ENCODE data around the gene PLXND1.

The PLXND1 gene

DNA sequence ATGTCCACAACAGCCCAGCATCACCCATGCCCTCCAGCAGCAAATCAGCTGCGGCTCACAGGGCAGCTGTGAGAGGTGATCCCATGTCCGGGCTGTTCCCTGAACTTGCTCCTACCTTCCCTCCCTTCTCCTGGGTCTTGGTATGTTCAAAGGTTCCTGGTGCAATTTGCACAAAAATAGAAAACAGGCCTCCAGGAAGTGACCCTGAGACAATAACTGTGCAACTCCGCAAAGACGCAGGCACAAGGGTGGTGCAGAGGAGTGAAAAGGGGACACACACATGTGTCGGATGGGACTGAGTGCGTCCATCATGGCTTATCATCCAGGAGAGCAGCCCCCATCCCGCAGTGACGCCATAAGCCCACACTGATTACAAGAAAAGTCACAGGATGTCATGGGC is 16.3 kb downstream of the PLXND1 start:
- DNase-seq (ENCODE audit: low read depth in 1 of 2, low spot score in 1 of 2), result no peak
- TF ChIP-seq GABPA (IDR thresholded peaks at IDR 0.05; ENCODE audit: low read depth) (no peak), POLR2AphosphoS5 (IDR thresholded peaks at IDR 0.05; ENCODE audit: low read depth) (no peak), SPI1 (IDR thresholded peaks at IDR 0.05; ENCODE audit: borderline replicate concordance, low read depth) (no peak), REST (IDR thresholded peaks at IDR 0.05; ENCODE audit: insufficient replicate concordance, low read depth) (no peak)
- TF ChIP-seq, protein P1, sequence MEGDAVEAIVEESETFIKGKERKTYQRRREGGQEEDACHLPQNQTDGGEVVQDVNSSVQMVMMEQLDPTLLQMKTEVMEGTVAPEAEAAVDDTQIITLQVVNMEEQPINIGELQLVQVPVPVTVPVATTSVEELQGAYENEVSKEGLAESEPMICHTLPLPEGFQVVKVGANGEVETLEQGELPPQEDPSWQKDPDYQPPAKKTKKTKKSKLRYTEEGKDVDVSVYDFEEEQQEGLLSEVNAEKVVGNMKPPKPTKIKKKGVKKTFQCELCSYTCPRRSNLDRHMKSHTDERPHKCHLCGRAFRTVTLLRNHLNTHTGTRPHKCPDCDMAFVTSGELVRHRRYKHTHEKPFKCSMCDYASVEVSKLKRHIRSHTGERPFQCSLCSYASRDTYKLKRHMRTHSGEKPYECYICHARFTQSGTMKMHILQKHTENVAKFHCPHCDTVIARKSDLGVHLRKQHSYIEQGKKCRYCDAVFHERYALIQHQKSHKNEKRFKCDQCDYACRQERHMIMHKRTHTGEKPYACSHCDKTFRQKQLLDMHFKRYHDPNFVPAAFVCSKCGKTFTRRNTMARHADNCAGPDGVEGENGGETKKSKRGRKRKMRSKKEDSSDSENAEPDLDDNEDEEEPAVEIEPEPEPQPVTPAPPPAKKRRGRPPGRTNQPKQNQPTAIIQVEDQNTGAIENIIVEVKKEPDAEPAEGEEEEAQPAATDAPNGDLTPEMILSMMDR (IDR thresholded peaks at IDR 0.05; ENCODE audit: insufficient read depth, low read length), result no peak
- Histone ChIP-seq H3K27ac (replicated peaks) (no peak overlapping the region), H3K27me3 (ENCODE audit: insufficient read depth, poor library complexity, severe bottlenecking) (no peaks in the 10 kb centered on the region), H3K4me3 (replicated peaks; ENCODE audit: insufficient read depth, low read length) (no peak overlapping the region)

GRCh38 chr3:129587566-129588210 is 18.8 kb downstream of the PLXND1 start:
- no peak for DNase-seq (ENCODE audit: low read depth in 1 of 2, low spot score in 1 of 2)

GRCh38 chr3:129586746-129587430 is 19.6 kb downstream of the PLXND1 start:
- no peak overlapping the region for H3K4me3 ChIP-seq (replicated peaks; ENCODE audit: insufficient read depth, low read length)
- no peak overlapping the region for H3K27ac ChIP-seq (replicated peaks)
- no peaks in the 10 kb centered on the region for H3K27me3 ChIP-seq (ENCODE audit: insufficient read depth, poor library complexity, severe bottlenecking)
- TF ChIP-seq GABPA (IDR thresholded peaks at IDR 0.05; ENCODE audit: low read depth) (no peak), REST (IDR thresholded peaks at IDR 0.05; ENCODE audit: insufficient replicate concordance, low read depth) (no peak), SPI1 (IDR thresholded peaks at IDR 0.05; ENCODE audit: borderline replicate concordance, low read depth) (no peak), POLR2AphosphoS5 (IDR thresholded peaks at IDR 0.05; ENCODE audit: low read depth) (no peak)
- TF ChIP-seq, protein P1 (IDR thresholded peaks at IDR 0.05; ENCODE audit: insufficient read depth, low read length), result no peak
- DNase-seq (ENCODE audit: low read depth in 1 of 2, low spot score in 1 of 2), result no peak

More at GRCh38 chr3:129587566-129588210, 18.8 kb downstream of the PLXND1 start:
- Histone ChIP-seq H3K4me3 (replicated peaks; ENCODE audit: insufficient read depth, low read length) (no peak overlapping the region), H3K27me3 (ENCODE audit: insufficient read depth, poor library complexity, severe bottlenecking) (no peaks in the 10 kb centered on the region), H3K27ac (replicated peaks) (no peak overlapping the region)
- TF ChIP-seq REST (IDR thresholded peaks at IDR 0.05; ENCODE audit: insufficient replicate concordance, low read depth) (no peak), POLR2AphosphoS5 (IDR thresholded peaks at IDR 0.05; ENCODE audit: low read depth) (no peak)
- TF ChIP-seq, protein P1 (IDR thresholded peaks at IDR 0.05; ENCODE audit: insufficient read depth, low read length), result no peak
